Muscle of arm (tissue), 12 donors: Measurements from ENCODE around the gene PIAS1. TPM values are rescaled to one million over a fixed set of nuclear protein-coding genes. Genes with fewer than 3 reads are reported as not detected.
"Not testable (repeated sequence)": the region's sequence is repeated elsewhere in the genome, so short reads cannot be mapped to it uniquely, and the experiment has no call there.

Experiments used
- DNase-seq: peaks from one replicate; pipeline ENCODE4 v3.0.0-alpha.2; 2013
- polyA plus RNA-seq, 12 donors: library from polyadenylated mRNA; unstranded; fragments of 120-200 nt; gene quantifications; one replicate each; pipeline ENCODE4 v1.2.1, GENCODE V29; 2013; ENCODE audit not compliant: insufficient read length in 12 of 12

The PIAS1 gene
- polyA plus RNA-seq, 12 donors = 28.3 to 64.2 (median 33.6) TPM; not detected in 1

DNA sequence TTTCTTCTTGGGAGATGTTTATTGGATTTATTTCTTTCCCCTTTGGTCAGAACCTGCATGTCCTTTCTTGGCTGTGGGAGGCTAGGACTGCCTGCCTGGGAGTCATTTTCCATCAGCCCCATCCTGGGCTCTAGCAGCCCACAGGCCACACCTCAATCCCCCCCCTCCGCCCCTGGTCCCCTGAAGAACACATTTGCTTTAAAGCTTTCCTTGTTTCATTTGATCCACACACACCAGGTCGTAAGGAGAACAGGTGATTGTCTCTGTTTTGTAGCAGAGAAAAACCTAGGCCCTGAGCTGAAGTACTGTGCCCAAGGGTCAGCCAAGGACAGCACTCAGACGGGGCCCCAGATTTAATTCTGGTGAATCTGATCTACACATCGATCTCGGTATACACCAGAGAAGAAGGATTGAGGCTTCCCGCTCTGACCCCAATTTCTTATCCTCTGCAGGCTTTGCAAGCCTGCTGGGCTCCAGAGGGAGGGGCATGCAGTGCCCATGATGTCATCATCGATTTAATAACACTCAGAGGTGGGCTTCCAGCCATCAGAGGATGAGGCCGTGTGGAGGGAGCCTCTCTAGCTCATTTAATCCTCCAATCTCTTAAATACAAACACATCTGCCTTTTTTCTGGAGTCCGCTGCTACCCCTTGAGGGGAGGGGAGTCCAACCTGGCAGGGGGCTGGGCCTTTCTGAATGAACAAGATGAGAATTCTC lies 177.1 kb downstream of the PIAS1 start:
- DNase-seq = no peak

- no peak for DNase-seq
These were observed 178.3 kb downstream of the PIAS1 start for GRCh38 chr15:68232449-68232848.

DNA sequence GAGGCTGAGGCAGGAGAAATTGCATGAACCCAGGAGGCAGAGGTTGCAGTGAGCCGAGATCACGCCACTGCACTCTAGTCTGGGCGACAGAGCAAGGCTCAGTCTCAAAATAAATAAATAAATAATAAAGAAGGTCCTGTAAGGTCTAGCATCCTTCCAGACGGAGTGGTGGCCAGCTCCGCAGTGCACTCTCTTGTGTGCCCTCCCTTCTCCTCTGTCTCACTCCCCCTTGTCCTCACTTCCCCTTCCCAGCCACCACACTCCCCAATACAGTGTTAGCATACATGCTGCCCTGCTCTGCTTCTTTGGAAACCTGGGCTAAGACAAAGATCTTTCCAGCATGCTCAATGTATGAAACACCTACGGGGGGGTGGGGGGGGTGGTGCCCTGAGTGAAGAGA lies 178.8 kb downstream of the PIAS1 start:
- no peak for DNase-seq

DNA sequence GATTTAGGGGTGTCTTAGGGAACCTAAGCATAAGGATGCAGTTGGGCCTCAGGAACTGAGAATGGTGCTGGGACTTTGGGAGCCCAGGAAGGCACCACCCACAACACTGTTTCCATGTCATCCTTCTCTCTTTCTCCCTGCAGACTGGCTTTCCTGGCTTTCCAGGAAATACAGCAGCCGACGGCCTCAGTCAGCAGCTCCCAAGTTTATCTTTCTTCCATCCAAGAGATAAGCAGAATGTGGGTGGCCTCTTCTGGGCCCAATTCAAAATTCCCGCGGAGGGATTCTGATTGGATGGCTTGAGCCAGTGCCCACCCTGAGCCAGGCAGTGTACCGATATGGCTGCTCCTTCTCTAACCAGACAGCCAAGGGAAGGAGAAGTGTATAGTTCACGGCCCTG lies 179.9 kb downstream of the PIAS1 start:
- no peak for DNase-seq

GRCh38 chr15:68234520-68234919 lies 180.4 kb downstream of the PIAS1 start:
- not testable (repeated sequence) for DNase-seq

DNA sequence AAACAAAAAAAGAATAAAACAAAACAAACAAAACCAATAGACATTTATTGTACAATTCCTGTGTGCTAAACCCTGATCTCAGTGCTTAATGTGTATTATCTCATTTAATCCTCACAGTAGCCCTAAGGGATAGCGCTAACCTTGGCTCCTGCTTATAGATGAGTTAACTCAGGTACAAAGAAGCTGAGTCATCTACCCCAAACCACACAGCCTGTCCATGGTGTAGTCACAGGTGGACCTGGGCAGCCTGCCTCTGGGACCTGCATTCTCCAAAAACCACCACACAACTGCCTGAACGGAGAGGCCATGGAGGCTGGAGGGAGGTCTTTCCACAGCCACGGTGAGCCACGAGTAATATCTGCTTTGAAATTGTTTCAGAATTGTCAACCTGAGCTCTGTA lies 180.9 kb downstream of the PIAS1 start:
- no peak for DNase-seq

DNA sequence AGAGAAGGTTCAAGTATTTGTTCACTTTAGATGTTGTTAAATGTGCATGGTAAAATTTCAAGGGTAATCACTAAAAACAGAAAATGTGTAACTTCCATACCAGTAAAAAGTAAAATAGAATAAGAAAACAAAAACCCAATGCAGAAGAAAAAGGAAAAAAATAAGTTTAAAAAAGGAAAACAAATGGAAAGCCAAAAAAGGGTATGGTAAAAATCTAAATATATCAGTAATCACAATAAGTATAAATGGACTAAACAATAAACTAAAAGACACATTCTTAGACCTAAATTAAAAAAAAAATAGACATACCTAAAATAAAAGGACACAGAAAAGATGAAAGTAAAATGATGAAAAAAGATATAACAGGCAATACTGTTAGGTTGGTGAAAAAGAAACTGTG lies 184.9 kb downstream of the PIAS1 start:
- no peak for DNase-seq

DNA sequence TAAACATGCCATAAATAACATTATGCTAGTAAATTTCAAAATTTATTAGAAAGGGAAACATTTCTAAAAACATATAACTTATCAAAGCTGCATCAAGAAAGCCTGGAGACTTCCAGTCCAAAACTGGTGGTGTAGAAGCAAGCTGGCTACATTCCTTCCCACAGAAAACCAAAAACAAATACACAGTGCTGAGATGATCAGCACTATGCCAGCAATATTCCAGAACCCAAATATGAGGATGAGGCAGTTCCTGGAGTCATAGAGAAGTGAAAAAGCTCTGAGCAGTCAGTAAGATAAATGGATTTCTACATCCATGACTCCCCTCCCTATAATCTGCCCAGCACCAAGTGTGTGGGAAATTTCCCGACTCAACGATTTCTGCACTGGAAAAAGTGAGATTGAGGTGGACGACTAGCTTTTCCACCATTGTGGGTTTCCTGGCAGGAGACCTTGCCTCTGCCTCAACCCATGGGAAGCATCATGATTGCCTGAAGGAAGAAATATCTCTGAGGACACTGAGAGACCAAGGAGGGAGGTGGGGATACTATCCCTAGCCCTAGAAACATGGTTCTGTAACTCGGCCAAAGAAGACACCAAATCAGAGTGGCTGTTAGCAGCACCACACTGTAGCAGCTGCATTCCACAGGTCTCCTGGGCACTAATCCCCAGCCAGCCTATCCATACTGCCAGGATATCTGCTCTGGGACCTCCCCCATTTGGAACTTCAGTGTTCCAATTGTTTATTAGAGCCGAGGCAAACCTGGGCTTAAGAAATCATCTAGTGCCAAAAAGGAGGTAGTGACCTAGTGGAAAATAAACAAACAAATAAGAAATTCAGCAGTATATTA lies 187.2 kb downstream of the PIAS1 start:
- DNase-seq = no peak

Other genes with a start within 250 kb of the PIAS1 start
- under 1 TPM in 10 of 12 donors, not detected in 2; 0.28 to 0.77 (median 0.43) TPM for gene SKOR1, start 228.8 kb upstream of the PIAS1 start, polyA plus RNA-seq
- gene RNU6-1, start 214.3 kb upstream of the PIAS1 start, polyA plus RNA-seq = not detected
- 10 to 100 TPM in 3 of 12 donors, 1 to 10 TPM in 7, not detected in 2; 5.2 to 17.7 (median 8.5) TPM for gene CALML4, start 151.0 kb downstream of the PIAS1 start, polyA plus RNA-seq
- gene CLN6, start 175.4 kb downstream of the PIAS1 start, polyA plus RNA-seq = 10 to 100 TPM in 11 of 12 donors, not detected in 1; 13.9 to 38.4 (median 17.9) TPM
- gene FEM1B, start 223.4 kb downstream of the PIAS1 start, polyA plus RNA-seq = 10 to 100 TPM in 11 of 12 donors, not detected in 1; 35.0 to 51.6 (median 41.1) TPM